ENCODE measurements around the gene PTPRH.

Gene PTPRH

GRCh38 chr19:55241935-55242464, 32.7 kb upstream of the PTPRH start:
- H3K27me3 ChIP-seq, result no peaks in the 10 kb centered on the region
- H3K4me1 ChIP-seq (ENCODE audit: control insufficient read depth in 1 of 2, insufficient read depth in 1 of 2, low read depth in 1 of 2, low read length in 1 of 2), result no peaks in the 10 kb centered on the region
- H3K4me3 ChIP-seq (ENCODE audit: low read depth in 1 of 2, low read length in 1 of 2), result no peak overlapping the region
- H3K27ac ChIP-seq, result no peak overlapping the region
- peaks cover 98% of the 10 kb centered on the region for H3K36me3 ChIP-seq
- H3K9me3 ChIP-seq, result no peaks in the 10 kb centered on the region
- TF ChIP-seq CTCF (IDR thresholded peaks at IDR 0.05), result no peak

GRCh38 chr19:55241143-55241934, 32.0 kb upstream of the PTPRH start:
- H3K36me3 ChIP-seq, result peaks cover 98% of the 10 kb centered on the region
- H3K27me3 ChIP-seq, result no peaks in the 10 kb centered on the region
- no peak for TF ChIP-seq CTCF (IDR thresholded peaks at IDR 0.05)
- no peak overlapping the region for H3K4me3 ChIP-seq (ENCODE audit: low read depth in 1 of 2, low read length in 1 of 2)
- no peaks in the 10 kb centered on the region for H3K4me1 ChIP-seq (ENCODE audit: control insufficient read depth in 1 of 2, insufficient read depth in 1 of 2, low read depth in 1 of 2, low read length in 1 of 2)
- H3K9me3 ChIP-seq, result no peaks in the 10 kb centered on the region
- no peak overlapping the region for H3K27ac ChIP-seq

GRCh38 chr19:55240713-55241020, 31.4 kb upstream of the PTPRH start:
- H3K4me3 ChIP-seq (ENCODE audit: low read depth in 1 of 2, low read length in 1 of 2), result no peak overlapping the region
- no peaks in the 10 kb centered on the region for H3K9me3 ChIP-seq
- TF ChIP-seq CTCF (IDR thresholded peaks at IDR 0.05), result no peak
- H3K4me1 ChIP-seq (ENCODE audit: control insufficient read depth in 1 of 2, insufficient read depth in 1 of 2, low read depth in 1 of 2, low read length in 1 of 2), result no peaks in the 10 kb centered on the region
- no peaks in the 10 kb centered on the region for H3K27me3 ChIP-seq
- H3K36me3 ChIP-seq, result peaks cover 98% of the 10 kb centered on the region
- H3K27ac ChIP-seq, result no peak overlapping the region

GRCh38 chr19:55239004-55239403, 29.7 kb upstream of the PTPRH start:
- Histone ChIP-seq H3K27ac (no peak overlapping the region), H3K4me1 (ENCODE audit: control insufficient read depth in 1 of 2, insufficient read depth in 1 of 2, low read depth in 1 of 2, low read length in 1 of 2) (no peaks in the 10 kb centered on the region), H3K4me3 (ENCODE audit: low read depth in 1 of 2, low read length in 1 of 2) (no peak overlapping the region), H3K9me3 (no peaks in the 10 kb centered on the region), H3K36me3 (peaks cover 96% of the 10 kb centered on the region), H3K27me3 (no peaks in the 10 kb centered on the region)
- TF ChIP-seq CTCF (IDR thresholded peaks at IDR 0.05), result no peak

- no peaks in the 10 kb centered on the region for H3K27me3 ChIP-seq
- no peaks in the 10 kb centered on the region for H3K4me1 ChIP-seq (ENCODE audit: control insufficient read depth in 1 of 2, insufficient read depth in 1 of 2, low read depth in 1 of 2, low read length in 1 of 2)
- H3K27ac ChIP-seq, result no peak overlapping the region
- H3K36me3 ChIP-seq, result peaks cover 97% of the 10 kb centered on the region
- no peaks in the 10 kb centered on the region for H3K9me3 ChIP-seq
- no peak for TF ChIP-seq CTCF (IDR thresholded peaks at IDR 0.05)
- no peak overlapping the region for H3K4me3 ChIP-seq (ENCODE audit: low read depth in 1 of 2, low read length in 1 of 2)
Measured at GRCh38 chr19:55238030-55238429, 28.7 kb upstream of the PTPRH start.
